ENCODE data around the gene NALCN. TPM values are rescaled to one million over a fixed set of nuclear protein-coding genes. Genes with fewer than 3 reads are reported as not detected.

NALCN gene
- total and polyA plus RNA-seq, 2 of the 8 experiments (the other 6 are each of a cell fraction or from before 2014, with no cell fraction given), result 0.26 to 0.54 TPM

DNA sequence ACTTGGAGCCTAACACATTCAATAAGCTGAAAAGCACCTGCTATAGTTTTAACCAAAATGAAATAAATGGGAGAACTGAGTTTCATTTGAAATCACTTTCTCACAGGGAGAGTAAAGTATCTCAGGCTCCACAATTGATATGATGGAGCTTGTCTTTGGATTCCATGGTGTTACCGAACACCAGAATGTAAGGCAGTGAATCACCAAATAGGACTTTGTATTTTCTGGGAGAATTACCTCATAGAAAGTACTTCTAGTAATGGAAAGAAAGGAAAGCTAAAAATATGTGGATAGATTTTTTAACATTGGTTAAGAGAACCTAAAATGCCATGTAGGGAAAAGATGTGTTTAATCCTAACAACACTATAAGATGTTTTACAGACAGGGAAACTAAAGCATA is 123.6 kb downstream of the NALCN start:
- FAIRE-seq (no peak), DNase-seq (ENCODE audit: low read depth in 1 of 2, low spot score in 2 of 2) (no peak)
- H3K27ac ChIP-seq (ENCODE audit: low read depth, low read length), result no peak overlapping the region
- no peak overlapping the region for H3K56ac ChIP-seq (replicated peaks; ENCODE audit: insufficient read length, low read depth, low read length)
- H3K27me3 ChIP-seq (replicated peaks in 1 of 4; ENCODE audit: control insufficient read depth in 3 of 4, extremely low read depth in 1 of 4, insufficient read depth in 3 of 4, low read length in 3 of 4), result no peaks in the 10 kb centered on the region
- H3K18ac ChIP-seq (ENCODE audit: extremely low read depth, low read length), result no peak overlapping the region
- H3K79me1 ChIP-seq (ENCODE audit: low read depth, low read length), result no peaks in the 10 kb centered on the region
- no peak overlapping the region for H2BK120ac ChIP-seq (replicated peaks; ENCODE audit: low read depth, low read length)
- H3K9me3 ChIP-seq (ENCODE audit: insufficient read depth in 2 of 2, low read depth in 1 of 2, low read length in 1 of 2), result no peaks in the 10 kb centered on the region
- no peak overlapping the region for H4K5ac ChIP-seq (ENCODE audit: insufficient read length, low read depth, low read length)
- H4K20me1 ChIP-seq (replicated peaks in 1 of 2; ENCODE audit: control insufficient read depth in 1 of 2, insufficient read depth in 2 of 2, low read length in 2 of 2), result no peaks in the 10 kb centered on the region
- no peak overlapping the region for H2BK5ac ChIP-seq (ENCODE audit: low read depth, low read length)
- no peak overlapping the region for H3K4ac ChIP-seq (replicated peaks; ENCODE audit: insufficient read length, low read depth, low read length)
- no peak overlapping the region for H3K23ac ChIP-seq (ENCODE audit: insufficient read length)
- H2BK20ac ChIP-seq (ENCODE audit: low read length), result no peak overlapping the region
- H2BK12ac ChIP-seq (ENCODE audit: low read depth, low read length), result no peak overlapping the region
- H4K8ac ChIP-seq (ENCODE audit: extremely low read depth, insufficient read depth, low read length), result no peak overlapping the region
- H2AK5ac ChIP-seq (ENCODE audit: low read depth, low read length), result no peak overlapping the region
- no peak overlapping the region for H3K4me2 ChIP-seq (ENCODE audit: insufficient read depth in 1 of 2, low read depth in 2 of 2, low read length in 2 of 2)
- ChIA-PET POLR2A (ENCODE audit: partially characterized antibody) (no interaction called here), CTCF (ENCODE audit: partially characterized antibody) (interaction anchor here (1.1 kb wide), 1 partner anchor 88 kb away, joined by 3 read pairs; no protein-coding TSS in a partner anchor)
- no peak overlapping the region for H3K14ac ChIP-seq (ENCODE audit: insufficient read length)
- no peak overlapping the region for H3K9ac ChIP-seq (replicated peaks in 1 of 4; ENCODE audit: extremely low read depth in 1 of 4, low read depth in 3 of 4, low read length in 3 of 4)
- H3K23me2 ChIP-seq (ENCODE audit: low read depth, low read length), result no peaks in the 10 kb centered on the region
- WGBS, 2 experiments (ENCODE audit: extremely low coverage in 1 of 2, insufficient coverage in 1 of 2, insufficient read length in 1 of 2, insufficient replicate concordance in 2 of 2, low coverage in 1 of 2, low lambda C conversion rate in 2 of 2, missing lambda C conversion rate in 1 of 2), result 95% methylated on average over 1 of the region's 1 CpG; no CpG with 5 or more reads in 1 of the 2 experiments
- H3K4me1 ChIP-seq (replicated peaks in 1 of 4; ENCODE audit: control insufficient read depth in 3 of 4, insufficient read depth in 4 of 4, low read length in 3 of 4), result no peaks in the 10 kb centered on the region
- H2BK15ac ChIP-seq (ENCODE audit: low read length), result no peak overlapping the region
- H2AFZ ChIP-seq (ENCODE audit: low read length), result no peak overlapping the region
- H3K4me3 ChIP-seq (ENCODE audit: extremely low read depth in 1 of 4, insufficient read depth in 2 of 4, low read depth in 3 of 4, low read length in 4 of 4), result no peak overlapping the region
- H3K36me3 ChIP-seq (ENCODE audit: control insufficient read depth in 2 of 4, insufficient read depth in 4 of 4, low read length in 3 of 4), result no peaks in the 10 kb centered on the region
- H3K79me2 ChIP-seq (ENCODE audit: control insufficient read depth in 1 of 2, insufficient read depth in 2 of 2, low read length in 2 of 2), result no peaks in the 10 kb centered on the region
- H4K91ac ChIP-seq (replicated peaks; ENCODE audit: insufficient read length, low read length), result no peak overlapping the region
- TF ChIP-seq EGR1 (IDR thresholded peaks at IDR 0.05; ENCODE audit: borderline replicate concordance, low read depth, low read length) (no peak), CHD2 (IDR thresholded peaks at IDR 0.05; ENCODE audit: low read length) (no peak), JUN (IDR thresholded peaks at IDR 0.05; ENCODE audit: low read depth, low read length) (no peak), ASH2L (IDR thresholded peaks at IDR 0.05; ENCODE audit: low read length) (no peak), EP300 (IDR thresholded peaks at IDR 0.05; ENCODE audit: borderline replicate concordance in 1 of 2, low read depth in 2 of 2, low read length in 2 of 2) (no peak), CHD1 (IDR thresholded peaks at IDR 0.05; ENCODE audit: low read depth, low read length) (no peak), KDM1A (IDR thresholded peaks at IDR 0.05; ENCODE audit: borderline replicate concordance, low read length) (no peak), GABPA (IDR thresholded peaks at IDR 0.05; ENCODE audit: borderline replicate concordance, insufficient read depth, low read length) (no peak), TAF7 (optimal IDR thresholded peaks at IDR 0.05; ENCODE audit: borderline replicate concordance, low read depth, low read length) (no peak), MAFK (IDR thresholded peaks at IDR 0.05; ENCODE audit: low read depth, low read length) (no peak), PHF8 (conservative IDR thresholded peaks at IDR 0.05; ENCODE audit: low read depth, low read length) (no peak), ZNF274 (IDR thresholded peaks at IDR 0.05; ENCODE audit: borderline replicate concordance, extremely low read depth, low read length) (no peak), HDAC2 (IDR thresholded peaks at IDR 0.05; ENCODE audit: borderline replicate concordance in 1 of 2, low read depth in 2 of 2, low read length in 2 of 2) (no peak)
- TF ChIP-seq, protein P1, sequence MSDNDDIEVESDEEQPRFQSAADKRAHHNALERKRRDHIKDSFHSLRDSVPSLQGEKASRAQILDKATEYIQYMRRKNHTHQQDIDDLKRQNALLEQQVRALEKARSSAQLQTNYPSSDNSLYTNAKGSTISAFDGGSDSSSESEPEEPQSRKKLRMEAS (IDR thresholded peaks at IDR 0.05), result no peak

Measured in H1 (cell line).